Measurements from ENCODE around the gene EFL1. TPM values are rescaled to one million over a fixed set of nuclear protein-coding genes. Genes with fewer than 3 reads are reported as not detected.
"Not testable (repeated sequence)": the region's sequence is repeated elsewhere in the genome, so short reads cannot be mapped to it uniquely, and the experiment has no call there.

The EFL1 gene
- 17.2 TPM for total RNA-seq (ENCODE audit: unreplicated experiment)
- long read RNA-seq, partial matches to known transcripts, result 0 of 1 reads
- long read RNA-seq, other reads (novel, unspliced or antisense), result 1 of 1 reads

GRCh38 chr15:82262422-82263026, at the start of gene EFL1, which contains the start of gene SAXO2:
Gene EFL1, minus strand, starts transcription at chr15:82262734. Its CDS starts 956 bp downstream, at chr15:82261778.
Gene SAXO2, plus strand, starts transcription at chr15:82262818. Its CDS starts 62 bp downstream, at chr15:82262880.
- H3K4me3 Mint-ChIP-seq (ENCODE audit: unreplicated experiment), result peak within 1 kb of the TSS; percentile 96
- H3K36me3 Mint-ChIP-seq (ENCODE audit: unreplicated experiment), result no peaks in the 10 kb centered on the region
- peaks cover 1% of the 10 kb centered on the region for H3K27me3 Mint-ChIP-seq (ENCODE audit: unreplicated experiment)
- peaks cover 4% of the 10 kb centered on the region for H3K4me1 Mint-ChIP-seq (ENCODE audit: low read depth, unreplicated experiment)
- peak within 1 kb of the TSS; percentile 84 for H3K27ac Mint-ChIP-seq (ENCODE audit: unreplicated experiment)
- peak; percentile 95 for DNase-seq
- TF ChIP-seq CTCF (IDR thresholded peaks at IDR 0.05; ENCODE audit: partially characterized antibody, unreplicated experiment), result no peak
- H3K9me3 Mint-ChIP-seq (ENCODE audit: unreplicated experiment), result no peaks in the 10 kb centered on the region

GRCh38 chr15:82311321-82311720, 48.8 kb upstream of the EFL1 start:
- H3K9me3 Mint-ChIP-seq (ENCODE audit: unreplicated experiment); DNase-seq; H3K27ac Mint-ChIP-seq (ENCODE audit: unreplicated experiment); H3K4me3 Mint-ChIP-seq (ENCODE audit: unreplicated experiment); H3K36me3 Mint-ChIP-seq (ENCODE audit: unreplicated experiment); H3K4me1 Mint-ChIP-seq (ENCODE audit: low read depth, unreplicated experiment); H3K27me3 Mint-ChIP-seq (ENCODE audit: unreplicated experiment): not testable (repeated sequence)

GRCh38 chr15:82309802-82310201, 47.3 kb upstream of the EFL1 start:
- Mint-ChIP-seq H3K27me3 (ENCODE audit: unreplicated experiment) (peaks cover 4% of the 10 kb centered on the region), H3K36me3 (ENCODE audit: unreplicated experiment) (no peaks in the 10 kb centered on the region), H3K4me3 (ENCODE audit: unreplicated experiment) (no peak overlapping the region), H3K9me3 (ENCODE audit: unreplicated experiment) (peaks cover under 1% of the 10 kb centered on the region), H3K27ac (ENCODE audit: unreplicated experiment) (no peak overlapping the region), H3K4me1 (ENCODE audit: low read depth, unreplicated experiment) (peaks cover 3% of the 10 kb centered on the region)
- TF ChIP-seq CTCF (IDR thresholded peaks at IDR 0.05; ENCODE audit: partially characterized antibody, unreplicated experiment), result no peak
- DNase-seq, result no peak

GRCh38 chr15:82307714-82308081, 45.2 kb upstream of the EFL1 start:
- peaks cover 6% of the 10 kb centered on the region for H3K27me3 Mint-ChIP-seq (ENCODE audit: unreplicated experiment)
- DNase-seq, result no peak
- peaks cover 5% of the 10 kb centered on the region for H3K4me1 Mint-ChIP-seq (ENCODE audit: low read depth, unreplicated experiment)
- H3K36me3 Mint-ChIP-seq (ENCODE audit: unreplicated experiment), result no peaks in the 10 kb centered on the region
- no peak for TF ChIP-seq CTCF (IDR thresholded peaks at IDR 0.05; ENCODE audit: partially characterized antibody, unreplicated experiment)
- H3K27ac Mint-ChIP-seq (ENCODE audit: unreplicated experiment), result no peak overlapping the region
- no peaks in the 10 kb centered on the region for H3K9me3 Mint-ChIP-seq (ENCODE audit: unreplicated experiment)
- H3K4me3 Mint-ChIP-seq (ENCODE audit: unreplicated experiment), result no peak overlapping the region

GRCh38 chr15:82306791-82307713, 44.5 kb upstream of the EFL1 start:
- Mint-ChIP-seq H3K27ac (ENCODE audit: unreplicated experiment) (no peak overlapping the region), H3K4me3 (ENCODE audit: unreplicated experiment) (no peak overlapping the region), H3K27me3 (ENCODE audit: unreplicated experiment) (peaks cover 6% of the 10 kb centered on the region), H3K36me3 (ENCODE audit: unreplicated experiment) (no peaks in the 10 kb centered on the region), H3K4me1 (ENCODE audit: low read depth, unreplicated experiment) (peaks cover 8% of the 10 kb centered on the region), H3K9me3 (ENCODE audit: unreplicated experiment) (peaks cover 3% of the 10 kb centered on the region)
- TF ChIP-seq CTCF (IDR thresholded peaks at IDR 0.05; ENCODE audit: partially characterized antibody, unreplicated experiment), result peak; percentile 16
- no peak for DNase-seq

All from glutamatergic neuron (in vitro differentiated cells).